HEK293 (cell line): ENCODE results near the gene STRIT1.

Experiments used
- CTCF ChIA-PET: fragments of 350-600 bp; formaldehyde crosslinking; extraction: SDS; loops from one replicate; lab custom pipeline; 2021; ENCODE audit warnings: antibody characterized with exemption; lab: Yijun Ruan, JAX
- POLR2A ChIA-PET: fragments of 300-600 bp; formaldehyde crosslinking; extraction: SDS; loops from one replicate; lab custom pipeline; 2020; ENCODE audit warnings: antibody characterized with exemption, inconsistent platforms; lab: Yijun Ruan, JAX
- H3K27ac ChIP-seq: fragments of 200-500 bp; sonication (Bioruptor generic); 2 replicates; pipeline ENCODE4 v1.5.1; 2014; ENCODE audit warnings: low read depth, low read length, control low read depth, inconsistent platforms; ENCODE audit errors: extremely low read depth
- H3K36me3 ChIP-seq, 2 experiments: fragments of 200-500 bp in 1 of 2; sonication (Bioruptor generic) in 1 of 2; 1 replicate in 1 of 2; 2 replicates in 1 of 2; pipeline ENCODE4 v1.5.1; 2014 to 2017; ENCODE audit warnings: inconsistent platforms in 2 of 2, low read length in 2 of 2; ENCODE audit not compliant: control insufficient read depth in 2 of 2, insufficient read depth in 1 of 2
- H3K4me1 ChIP-seq: fragments of 200-500 bp; sonication (Bioruptor generic); 2 replicates; pipeline ENCODE4 v1.5.1; 2014; ENCODE audit warnings: mild to moderate bottlenecking, low read length, inconsistent platforms; ENCODE audit not compliant: control insufficient read depth, insufficient read depth
- H3K4me3 ChIP-seq: 2 replicates; pipeline ENCODE4 v1.5.1; 2011; ENCODE audit warnings: low read depth, mild to moderate bottlenecking, control low read depth, low read length, moderate library complexity
- H3K9me3 ChIP-seq: fragments of 200-500 bp; sonication (Bioruptor generic); 2 replicates; pipeline ENCODE4 v1.5.1; 2014; ENCODE audit warnings: low read depth, low read length, inconsistent platforms; ENCODE audit not compliant: control insufficient read depth, insufficient read depth
- BCL11A ChIP-seq: fragments of 450-650 bp; formaldehyde crosslinking; IDR thresholded peaks from 2 replicates; pipeline ENCODE4 v1.5.1; 2016; ENCODE audit warnings: low read depth, missing biosample characterization, missing genetic modification characterization
- ELK4 ChIP-seq: IDR thresholded peaks from 2 replicates; pipeline ENCODE4 v1.6.1; 2011; ENCODE audit warnings: mild to moderate bottlenecking, low read depth, low read length, borderline replicate concordance
- GLI2 ChIP-seq: fragments of 450-650 bp; formaldehyde crosslinking; IDR thresholded peaks from 2 replicates; pipeline ENCODE4; 2017; ENCODE audit warnings: missing biosample characterization, missing genetic modification characterization, low read depth, borderline replicate concordance
- GLIS1 ChIP-seq: fragments of 450-650 bp; formaldehyde crosslinking; IDR thresholded peaks from 2 replicates; pipeline ENCODE4 v1.5.1; 2016; ENCODE audit warnings: missing biosample characterization, missing genetic modification characterization
- IKZF3 ChIP-seq: fragments of 450-650 bp; IDR thresholded peaks from 2 replicates; pipeline ENCODE4 v1.5.0; 2018; ENCODE audit warnings: missing biosample characterization, mild to moderate bottlenecking, missing genetic modification characterization, moderate library complexity
- KLF16 ChIP-seq: fragments of 450-650 bp; formaldehyde crosslinking; IDR thresholded peaks from 2 replicates; pipeline ENCODE4 v1.5.1; 2017; ENCODE audit warnings: missing biosample characterization, missing genetic modification characterization
- KLF8 ChIP-seq: fragments of 450-650 bp; formaldehyde crosslinking; IDR thresholded peaks from 2 replicates; pipeline ENCODE4 v1.5.1; 2016; ENCODE audit warnings: missing biosample characterization, missing genetic modification characterization
- RBAK ChIP-seq: fragments of 450-650 bp; formaldehyde crosslinking; IDR thresholded peaks from 2 replicates; pipeline ENCODE4 v1.5.1; 2016; ENCODE audit warnings: missing biosample characterization, missing genetic modification characterization
- SCRT1 ChIP-seq: fragments of 450-650 bp; formaldehyde crosslinking; IDR thresholded peaks from 2 replicates; pipeline ENCODE4 v1.5.1; 2016; ENCODE audit warnings: missing biosample characterization, missing genetic modification characterization, borderline replicate concordance
- SCRT2 ChIP-seq: fragments of 450-650 bp; formaldehyde crosslinking; IDR thresholded peaks from 2 replicates; pipeline ENCODE4 v1.5.1; 2016; ENCODE audit warnings: missing biosample characterization, missing genetic modification characterization
- WT1 ChIP-seq: fragments of 450-650 bp; formaldehyde crosslinking; IDR thresholded peaks from 2 replicates; pipeline ENCODE4 v1.5.1; 2016; ENCODE audit warnings: missing biosample characterization, missing genetic modification characterization
- ZBTB26 ChIP-seq: fragments of 450-650 bp; formaldehyde crosslinking; optimal IDR thresholded peaks from 2 replicates; pipeline ENCODE3; 2016; ENCODE audit warnings: missing biosample characterization, mild to moderate bottlenecking, missing genetic modification characterization
- ZBTB7A ChIP-seq: fragments of 450-650 bp; formaldehyde crosslinking; IDR thresholded peaks from 2 replicates; pipeline ENCODE4 v1.5.1; 2016; ENCODE audit warnings: low read depth, missing biosample characterization, missing genetic modification characterization
- ZEB2 ChIP-seq: fragments of 450-650 bp; formaldehyde crosslinking; IDR thresholded peaks from 2 replicates; pipeline ENCODE4 v1.5.1; 2016; ENCODE audit warnings: missing biosample characterization, missing genetic modification characterization
- ZFHX2 ChIP-seq: fragments of 450-650 bp; formaldehyde crosslinking; conservative IDR thresholded peaks from 2 replicates; pipeline ENCODE4 v1.5.1; 2016; ENCODE audit warnings: missing biosample characterization, missing genetic modification characterization
- ZNF138 ChIP-seq: fragments of 450-650 bp; formaldehyde crosslinking; IDR thresholded peaks from 2 replicates; pipeline ENCODE4 v1.5.1; 2016; ENCODE audit warnings: missing biosample characterization, missing genetic modification characterization, borderline replicate concordance
- ZNF169 ChIP-seq: fragments of 450-650 bp; formaldehyde crosslinking; IDR thresholded peaks from 2 replicates; pipeline ENCODE4 v1.5.1; 2016; ENCODE audit warnings: missing biosample characterization, missing genetic modification characterization
- ZNF184 ChIP-seq: fragments of 450-650 bp; IDR thresholded peaks from 2 replicates; pipeline ENCODE4 v1.5.1; 2018; ENCODE audit warnings: missing biosample characterization, mild to moderate bottlenecking, missing genetic modification characterization
- ZNF202 ChIP-seq: fragments of 450-650 bp; formaldehyde crosslinking; IDR thresholded peaks from 2 replicates; pipeline ENCODE4 v1.5.1; 2016; ENCODE audit warnings: missing biosample characterization, missing genetic modification characterization, borderline replicate concordance
- ZNF24 ChIP-seq: fragments of 450-650 bp; formaldehyde crosslinking; IDR thresholded peaks from 2 replicates; pipeline ENCODE4 v1.5.1; 2016; ENCODE audit warnings: missing biosample characterization, missing genetic modification characterization
- ZNF248 ChIP-seq: fragments of 450-650 bp; formaldehyde crosslinking; IDR thresholded peaks from 2 replicates; pipeline ENCODE4 v1.5.1; 2017; ENCODE audit warnings: missing biosample characterization, missing genetic modification characterization
- ZNF274 ChIP-seq, 2 experiments: fragments of 200-500 bp in 1 of 2; fragments of 450-650 bp in 1 of 2; sonication (Bioruptor generic) in 1 of 2; formaldehyde crosslinking in 1 of 2; IDR thresholded peaks; 2 replicates each; pipeline versions ENCODE4 v1.5.1 to v1.6.1; 2014 to 2016; ENCODE audit warnings: borderline replicate concordance in 1 of 2, inconsistent platforms in 1 of 2, low read length in 1 of 2, missing biosample characterization in 1 of 2, missing genetic modification characterization in 1 of 2
- ZNF37A ChIP-seq: fragments of 450-650 bp; IDR thresholded peaks from 2 replicates; pipeline ENCODE4 v1.5.1; 2018; ENCODE audit warnings: missing biosample characterization, missing genetic modification characterization
- ZNF416 ChIP-seq: fragments of 450-650 bp; formaldehyde crosslinking; IDR thresholded peaks from 2 replicates; pipeline ENCODE4 v1.5.1; 2016; ENCODE audit warnings: missing biosample characterization, missing genetic modification characterization
- ZNF544 ChIP-seq: fragments of 450-650 bp; formaldehyde crosslinking; IDR thresholded peaks from 2 replicates; pipeline ENCODE4 v1.5.0; 2017; ENCODE audit warnings: missing biosample characterization, missing genetic modification characterization
- ZNF561 ChIP-seq: fragments of 450-650 bp; IDR thresholded peaks from 2 replicates; pipeline ENCODE4 v1.5.1; 2018; ENCODE audit warnings: missing biosample characterization, missing genetic modification characterization, borderline replicate concordance
- ZNF624 ChIP-seq: fragments of 450-650 bp; formaldehyde crosslinking; IDR thresholded peaks from 2 replicates; pipeline ENCODE4 v1.5.1; 2017; ENCODE audit warnings: missing biosample characterization, missing genetic modification characterization
- ZNF629 ChIP-seq: fragments of 450-650 bp; formaldehyde crosslinking; IDR thresholded peaks from 2 replicates; pipeline ENCODE4 v1.5.1; 2017; ENCODE audit warnings: missing biosample characterization, missing genetic modification characterization
- ZNF76 ChIP-seq: fragments of 450-650 bp; formaldehyde crosslinking; IDR thresholded peaks from 2 replicates; pipeline ENCODE4; 2016; ENCODE audit warnings: low read depth, missing biosample characterization, missing genetic modification characterization, borderline replicate concordance
- ZNF830 ChIP-seq: fragments of 450-650 bp; IDR thresholded peaks from 2 replicates; pipeline ENCODE4 v1.5.0; 2018; ENCODE audit warnings: missing biosample characterization, missing genetic modification characterization, low read depth, mild to moderate bottlenecking, moderate library complexity
- ZSCAN16 ChIP-seq: fragments of 450-650 bp; formaldehyde crosslinking; IDR thresholded peaks from 2 replicates; pipeline ENCODE4 v1.5.1; 2016; ENCODE audit warnings: missing biosample characterization, missing genetic modification characterization

STRIT1 gene

GRCh38 chr3:155334914-155335723 is 41.6 kb upstream of the STRIT1 start:
- no peaks in the 10 kb centered on the region for H3K4me1 ChIP-seq
- H3K27ac ChIP-seq = no peak overlapping the region
- no peak overlapping the region for H3K4me3 ChIP-seq
- POLR2A ChIA-PET = no interaction called here
- TF ChIP-seq GLI2 (tag by site-specific recombination) = no peak
- no peak for TF ChIP-seq ZSCAN16 (tag by site-specific recombination)
- TF ChIP-seq ZEB2 = no peak
- TF ChIP-seq SCRT1 = no peak
- no peak for TF ChIP-seq ZNF544 (tag by site-specific recombination)
- TF ChIP-seq ZNF37A (tag by site-specific recombination) = no peak
- CTCF ChIA-PET = interaction anchor here (0.6 to 2.0 kb wide), 4 partner anchors 12 to 1732 kb away, joined by 3 to 10 read pairs (median 5); no protein-coding TSS in a partner anchor
- H3K9me3 ChIP-seq = no peaks in the 10 kb centered on the region
- H3K36me3 ChIP-seq = no peaks in the 10 kb centered on the region

GRCh38 chr3:155334215-155334913 is 40.9 kb upstream of the STRIT1 start:
- POLR2A ChIA-PET = no interaction called here
- Histone ChIP-seq H3K4me3 (no peak overlapping the region), H3K9me3 (no peaks in the 10 kb centered on the region), H3K4me1 (no peaks in the 10 kb centered on the region), H3K36me3 (no peaks in the 10 kb centered on the region), H3K27ac (no peak overlapping the region)
- CTCF ChIA-PET = interaction anchor here (0.9 to 2.0 kb wide), 2 partner anchors 11 to 367 kb away, joined by 6 to 10 read pairs; no protein-coding TSS in a partner anchor
- no peak for TF ChIP-seq ZNF24
- TF ChIP-seq ZNF138 = no peak
- no peak for TF ChIP-seq ZBTB26
- no peak for TF ChIP-seq KLF16 (tag by site-specific recombination)
- TF ChIP-seq ZNF76 (tag by site-specific recombination) = no peak
- no peak for TF ChIP-seq ZNF830 (tag by site-specific recombination)
- no peak for TF ChIP-seq GLI2 (tag by site-specific recombination)
- TF ChIP-seq ELK4 = no peak
- no peak for TF ChIP-seq ZNF629 (tag by site-specific recombination)
- no peak for TF ChIP-seq ZNF416 (tag by site-specific recombination)
- no peak for TF ChIP-seq ZNF274 (IDR thresholded peaks at IDR 0.05; ENCODE audit: low read length)
- TF ChIP-seq ZNF274 (tag by site-specific recombination; IDR thresholded peaks at IDR 0.05; ENCODE audit: borderline replicate concordance) = no peak
- no peak for TF ChIP-seq RBAK (tag by site-specific recombination)
- no peak for TF ChIP-seq SCRT2 (tag by site-specific recombination)
- TF ChIP-seq, all 188 proteins: peak for 0

- H3K9me3 ChIP-seq = no peaks in the 10 kb centered on the region
- ChIA-PET POLR2A (no interaction called here), CTCF (no interaction called here)
- H3K36me3 ChIP-seq = no peaks in the 10 kb centered on the region
- H3K27ac ChIP-seq = no peak overlapping the region
- H3K4me3 ChIP-seq = no peak overlapping the region
- H3K4me1 ChIP-seq = no peaks in the 10 kb centered on the region
- TF ChIP-seq ZNF76 (tag by site-specific recombination) (no peak), KLF8 (no peak), ZFHX2 (tag by site-specific recombination) (no peak), ZNF248 (tag by site-specific recombination) (no peak), ZNF169 (tag by site-specific recombination) (no peak), ZNF624 (tag by site-specific recombination) (no peak), GLIS1 (no peak), ZNF184 (tag by site-specific recombination) (no peak), ZNF202 (no peak), BCL11A (no peak), ZNF561 (tag by site-specific recombination) (no peak), ZBTB7A (no peak), WT1 (tag by site-specific recombination) (no peak), IKZF3 (tag by site-specific recombination) (no peak)
Measured at GRCh38 chr3:155332716-155333115, 39.2 kb upstream of the STRIT1 start.
